ENCODE results near the gene IQSEC3.

The IQSEC3 gene

GRCh38 chr12:153080-153746 is 86.6 kb downstream of the IQSEC3 start (continued):
- TF ChIP-seq ZNF639 (tag by site-specific recombination; IDR thresholded peaks at IDR 0.05) (no peak), ZNF785 (tag by site-specific recombination; IDR thresholded peaks at IDR 0.05) (no peak), ZNF777 (tag by site-specific recombination; IDR thresholded peaks at IDR 0.05; ENCODE audit: borderline replicate concordance) (no peak), ZNF169 (tag by site-specific recombination; IDR thresholded peaks at IDR 0.05) (no peak), ZNF174 (tag by site-specific recombination; IDR thresholded peaks at IDR 0.05) (no peak), PATZ1 (tag by site-specific recombination; IDR thresholded peaks at IDR 0.05) (peak; percentile 56), ZNF18 (tag by site-specific recombination; IDR thresholded peaks at IDR 0.05) (no peak), ZNF140 (tag by site-specific recombination; IDR thresholded peaks at IDR 0.05) (no peak), ZFP3 (tag by site-specific recombination; IDR thresholded peaks at IDR 0.05; ENCODE audit: low read depth) (no peak), ZNF248 (tag by site-specific recombination; IDR thresholded peaks at IDR 0.05) (no peak), GLIS1 (tag by site-specific recombination; IDR thresholded peaks at IDR 0.05) (peak; percentile 36; the same call in 1 of the 2 replicates), ZNF394 (tag by site-specific recombination; IDR thresholded peaks at IDR 0.05; ENCODE audit: borderline replicate concordance) (no peak), ZBTB44 (tag by site-specific recombination; IDR thresholded peaks at IDR 0.05) (0 out of 2 replicates have a peak, but pooled peaks have one; percentile 9), ZNF274 (IDR thresholded peaks at IDR 0.05; ENCODE audit: low read length) (no peak), ZNF274 (tag by site-specific recombination; IDR thresholded peaks at IDR 0.05; ENCODE audit: borderline replicate concordance) (no peak), ZNF223 (tag by site-specific recombination; IDR thresholded peaks at IDR 0.05) (no peak), ZNF114 (tag by site-specific recombination; IDR thresholded peaks at IDR 0.05) (no peak), ZNF184 (tag by site-specific recombination; IDR thresholded peaks at IDR 0.05) (no peak), PRDM10 (tag by site-specific recombination; IDR thresholded peaks at IDR 0.05) (0 out of 2 replicates have a peak, but pooled peaks have one; percentile 14), KLF17 (tag by site-specific recombination; IDR thresholded peaks at IDR 0.05) (peak; percentile 21; the same call in 1 of the 2 replicates), ZNF560 (tag by site-specific recombination; IDR thresholded peaks at IDR 0.05; ENCODE audit: borderline replicate concordance) (no peak), ZNF558 (tag by site-specific recombination; IDR thresholded peaks at IDR 0.05) (no peak), YY2 (tag by site-specific recombination; IDR thresholded peaks at IDR 0.05) (no peak), ZNF138 (tag by site-specific recombination; IDR thresholded peaks at IDR 0.05; ENCODE audit: borderline replicate concordance) (no peak), ZNF600 (tag by site-specific recombination; IDR thresholded peaks at IDR 0.05) (peak; percentile 56), ZNF16 (tag by site-specific recombination; IDR thresholded peaks at IDR 0.05; ENCODE audit: low read depth) (no peak), ZSCAN30 (tag by site-specific recombination; IDR thresholded peaks at IDR 0.05) (peak; percentile 84)
